Bronchial epithelial cell (primary cell): Measurements from ENCODE around the gene SYT12. TPM values are rescaled to one million over a fixed set of nuclear protein-coding genes. Genes with fewer than 3 reads are reported as not detected.

Source experiments
- DNase-seq: peaks from one replicate; pipeline ENCODE4 v3.0.0-alpha.2; 2010; ENCODE audit warnings: low read depth
- FAIRE-seq: peaks from 2 replicates; lab custom pipeline; 2011; peaks lifted over from hg19 to GRCh38; lab: Jason Lieb, UNC
- H3K27me3 ChIP-seq: 2 replicates; pipeline ENCODE4 v1.5.1; 2011; ENCODE audit warnings: low read length; ENCODE audit not compliant: control insufficient read depth, insufficient read depth
- H3K36me3 ChIP-seq: 2 replicates; pipeline ENCODE4 v1.5.1; 2011; ENCODE audit warnings: low read length; ENCODE audit not compliant: control insufficient read depth, insufficient read depth
- H3K4me3 ChIP-seq: 2 replicates; pipeline ENCODE4 v1.5.1; 2011; ENCODE audit warnings: mild to moderate bottlenecking, low read depth, low read length, control low read depth
- CTCF ChIP-seq: IDR thresholded peaks from 2 replicates; pipeline ENCODE4 v1.5.1; 2011; ENCODE audit warnings: mild to moderate bottlenecking, moderate library complexity, low read length, control low read depth, inconsistent platforms; ENCODE audit not compliant: insufficient read depth, severe bottlenecking
- total RNA-seq: library from RNA; depleted of rRNA; stranded (reverse); fragments of >200 nt; gene quantifications from 2 replicates; pipeline ENCODE4 v1.2.1, GENCODE V29; 2014

The SYT12 gene
- total RNA-seq, 1 donor from 2014 or later: 2.9 TPM

- no peaks in the 10 kb centered on the region for H3K36me3 ChIP-seq
- TF ChIP-seq CTCF: no peak
- H3K27me3 ChIP-seq: no peaks in the 10 kb centered on the region
- H3K4me3 ChIP-seq: no peak overlapping the region
- FAIRE-seq (no peak), DNase-seq (no peak)
Observed at GRCh38 chr11:66976925-66977324, 46.0 kb upstream of the SYT12 start.

- TF ChIP-seq CTCF: no peak
- FAIRE-seq: no peak
- Histone ChIP-seq H3K27me3 (no peaks in the 10 kb centered on the region), H3K36me3 (no peaks in the 10 kb centered on the region), H3K4me3 (no peak overlapping the region)
- DNase-seq: no peak
Observed at GRCh38 chr11:66978229-66978628, 44.7 kb upstream of the SYT12 start.

- Histone ChIP-seq H3K4me3 (no peak overlapping the region), H3K27me3 (no peaks in the 10 kb centered on the region), H3K36me3 (no peaks in the 10 kb centered on the region)
- TF ChIP-seq CTCF: no peak
- FAIRE-seq: no peak
- DNase-seq: no peak
Observed at GRCh38 chr11:66978717-66979116, 44.2 kb upstream of the SYT12 start.

GRCh38 chr11:66979336-66979980 is 43.5 kb upstream of the SYT12 start:
- H3K27me3 ChIP-seq: no peaks in the 10 kb centered on the region
- TF ChIP-seq CTCF: no peak
- no peak for DNase-seq
- no peak overlapping the region for H3K4me3 ChIP-seq
- no peaks in the 10 kb centered on the region for H3K36me3 ChIP-seq
- no peak for FAIRE-seq

GRCh38 chr11:66981976-66982578 is 40.9 kb upstream of the SYT12 start:
- peak; percentile 88 for DNase-seq
- no peak overlapping the region for H3K4me3 ChIP-seq
- no peak for TF ChIP-seq CTCF
- FAIRE-seq: peak; percentile 7
- H3K27me3 ChIP-seq: no peaks in the 10 kb centered on the region
- no peaks in the 10 kb centered on the region for H3K36me3 ChIP-seq
